ENCODE results near the gene PLBD1.

PLBD1 gene

GRCh38 chr12:14564336-14564959, 3.2 kb downstream of the PLBD1 start:
- DNase-seq = no peak

- DNase-seq = no peak
These were observed 4.6 kb downstream of the PLBD1 start for GRCh38 chr12:14563046-14563445.

GRCh38 chr12:14562279-14562678, 5.4 kb downstream of the PLBD1 start:
- DNase-seq = no peak

- DNase-seq = no peak
These were observed 5.9 kb downstream of the PLBD1 start for GRCh38 chr12:14561677-14562238.

- no peak for DNase-seq
These were observed 6.6 kb downstream of the PLBD1 start for GRCh38 chr12:14560904-14561574.

GRCh38 chr12:14558473-14558959, 9.2 kb downstream of the PLBD1 start:
- DNase-seq = no peak

GRCh38 chr12:14557966-14558365, 9.7 kb downstream of the PLBD1 start:
- DNase-seq = no peak

- no peak for DNase-seq
These were observed 13.2 kb downstream of the PLBD1 start for GRCh38 chr12:14554281-14555007.

- DNase-seq = no peak
These were observed 19.1 kb downstream of the PLBD1 start for GRCh38 chr12:14548609-14549008.

- no peak for DNase-seq
These were observed 20.1 kb downstream of the PLBD1 start for GRCh38 chr12:14547571-14547970.

- no peak for DNase-seq
These were observed 22.2 kb downstream of the PLBD1 start for GRCh38 chr12:14545144-14546124.

GRCh38 chr12:14540801-14541462, 26.8 kb downstream of the PLBD1 start:
- no peak for DNase-seq

GRCh38 chr12:14537088-14537487, 30.6 kb downstream of the PLBD1 start:
- no peak for DNase-seq

- DNase-seq = no peak
These were observed 35.5 kb downstream of the PLBD1 start for GRCh38 chr12:14532152-14532551.

GRCh38 chr12:14525964-14526363, 41.7 kb downstream of the PLBD1 start:
- no peak for DNase-seq

GRCh38 chr12:14521822-14522221, 45.9 kb downstream of the PLBD1 start:
- no peak for DNase-seq

GRCh38 chr12:14514946-14515345, 52.7 kb downstream of the PLBD1 start:
- no peak for DNase-seq

GRCh38 chr12:14514154-14514842, 53.4 kb downstream of the PLBD1 start:
- DNase-seq = no peak

- DNase-seq = no peak
These were observed 57.1 kb downstream of the PLBD1 start for GRCh38 chr12:14510574-14510973.

GRCh38 chr12:14505626-14506596, 61.8 kb downstream of the PLBD1 start:
- DNase-seq = no peak

Measured in activated effector memory CD4-positive, alpha-beta T cell treated with Interleukin-2 at 50 U/mL for 16 hours (primary cell).